Measurements from ENCODE around the gene SLC9A8. TPM values are rescaled to one million over a fixed set of nuclear protein-coding genes. Genes with fewer than 3 reads are reported as not detected.

The SLC9A8 gene
- total and polyA plus RNA-seq, 8 donors = 2.3 to 21.0 (median 11.9) TPM

DNA sequence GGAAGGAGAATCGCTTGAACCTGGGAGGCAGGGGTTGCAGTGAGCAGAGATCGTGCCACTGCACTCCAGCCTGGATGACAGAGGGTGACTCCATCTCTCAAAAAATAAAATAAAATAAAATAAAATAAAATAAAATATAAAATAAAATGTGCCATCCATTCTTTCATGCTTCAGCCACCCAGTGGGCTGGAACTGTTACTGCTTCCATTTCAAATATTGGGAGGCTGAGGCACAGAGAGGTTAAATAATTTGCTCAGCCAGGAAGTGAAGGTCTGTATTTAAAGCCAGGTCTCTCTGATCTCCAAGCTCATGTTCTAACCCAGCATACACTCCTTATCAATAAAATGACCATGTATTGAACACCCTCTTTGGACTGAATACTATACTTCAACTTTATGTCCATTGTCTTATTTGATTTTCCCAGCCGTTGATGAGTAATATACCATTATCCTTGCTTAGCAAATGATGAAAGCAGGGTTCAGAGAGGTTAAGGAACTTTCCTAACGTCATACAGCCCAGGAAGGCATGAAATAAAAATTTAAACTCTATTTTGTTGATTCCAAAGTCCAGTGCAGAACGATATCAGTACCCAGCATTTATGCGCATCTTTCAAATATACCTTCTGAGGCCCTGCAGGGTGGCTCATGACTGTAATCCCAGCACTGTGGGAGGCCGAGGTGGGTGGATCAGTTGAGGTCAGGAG, 25.8 kb upstream of the SLC9A8 start:
- 72 to 83% (median 75%) methylated on average over 7 of the region's 7 CpGs for WGBS, 5 donors
- no peak overlapping the region for H3K4me3 ChIP-seq
- intact Hi-C loops (cut with DNase I; ENCODE audit: low total_unique reads) = no loop called here
- no peak for DNase-seq
- H3K27ac ChIP-seq = peak overlapping the region in 2 of 5 donors; percentile 43 to 65
- H3K27me3 ChIP-seq = no peaks in the 10 kb centered on the region
- no peak for TF ChIP-seq EP300 (IDR thresholded peaks at IDR 0.05)
- TF ChIP-seq, protein P1, sequence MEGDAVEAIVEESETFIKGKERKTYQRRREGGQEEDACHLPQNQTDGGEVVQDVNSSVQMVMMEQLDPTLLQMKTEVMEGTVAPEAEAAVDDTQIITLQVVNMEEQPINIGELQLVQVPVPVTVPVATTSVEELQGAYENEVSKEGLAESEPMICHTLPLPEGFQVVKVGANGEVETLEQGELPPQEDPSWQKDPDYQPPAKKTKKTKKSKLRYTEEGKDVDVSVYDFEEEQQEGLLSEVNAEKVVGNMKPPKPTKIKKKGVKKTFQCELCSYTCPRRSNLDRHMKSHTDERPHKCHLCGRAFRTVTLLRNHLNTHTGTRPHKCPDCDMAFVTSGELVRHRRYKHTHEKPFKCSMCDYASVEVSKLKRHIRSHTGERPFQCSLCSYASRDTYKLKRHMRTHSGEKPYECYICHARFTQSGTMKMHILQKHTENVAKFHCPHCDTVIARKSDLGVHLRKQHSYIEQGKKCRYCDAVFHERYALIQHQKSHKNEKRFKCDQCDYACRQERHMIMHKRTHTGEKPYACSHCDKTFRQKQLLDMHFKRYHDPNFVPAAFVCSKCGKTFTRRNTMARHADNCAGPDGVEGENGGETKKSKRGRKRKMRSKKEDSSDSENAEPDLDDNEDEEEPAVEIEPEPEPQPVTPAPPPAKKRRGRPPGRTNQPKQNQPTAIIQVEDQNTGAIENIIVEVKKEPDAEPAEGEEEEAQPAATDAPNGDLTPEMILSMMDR (IDR thresholded peaks at IDR 0.05) = peak in 2 of 7 experiments; percentile 13 to 20
- no peaks in the 10 kb centered on the region for H3K9me3 ChIP-seq
- peaks cover 0 to 35% (median 4%) of the 10 kb centered on the region in 4 donors for H3K4me1 ChIP-seq
- no peaks in the 10 kb centered on the region for H3K36me3 ChIP-seq

- Histone ChIP-seq H3K27me3 (no peaks in the 10 kb centered on the region), H3K4me1 (peaks cover 0 to 35% (median 4%) of the 10 kb centered on the region in 4 donors), H3K36me3 (no peaks in the 10 kb centered on the region), H3K4me3 (no peak overlapping the region), H3K27ac (peak overlapping the region in 2 of 5 donors; percentile 43 to 65), H3K9me3 (no peaks in the 10 kb centered on the region)
- no peak for DNase-seq
- 83 to 93% (median 87%) methylated on average over 9 of the region's 9 CpGs for WGBS, 5 donors
- no peak for TF ChIP-seq EP300 (IDR thresholded peaks at IDR 0.05)
- no peak for TF ChIP-seq POLR2A (IDR thresholded peaks at IDR 0.05)
- no peak for TF ChIP-seq POLR2AphosphoS5 (IDR thresholded peaks at IDR 0.05)
- TF ChIP-seq, protein P1 (IDR thresholded peaks at IDR 0.05) = no peak
- intact Hi-C loops (cut with DNase I; ENCODE audit: low total_unique reads) = no loop called here
Observed at GRCh38 chr20:49787371-49788357, 25.0 kb upstream of the SLC9A8 start.

DNA sequence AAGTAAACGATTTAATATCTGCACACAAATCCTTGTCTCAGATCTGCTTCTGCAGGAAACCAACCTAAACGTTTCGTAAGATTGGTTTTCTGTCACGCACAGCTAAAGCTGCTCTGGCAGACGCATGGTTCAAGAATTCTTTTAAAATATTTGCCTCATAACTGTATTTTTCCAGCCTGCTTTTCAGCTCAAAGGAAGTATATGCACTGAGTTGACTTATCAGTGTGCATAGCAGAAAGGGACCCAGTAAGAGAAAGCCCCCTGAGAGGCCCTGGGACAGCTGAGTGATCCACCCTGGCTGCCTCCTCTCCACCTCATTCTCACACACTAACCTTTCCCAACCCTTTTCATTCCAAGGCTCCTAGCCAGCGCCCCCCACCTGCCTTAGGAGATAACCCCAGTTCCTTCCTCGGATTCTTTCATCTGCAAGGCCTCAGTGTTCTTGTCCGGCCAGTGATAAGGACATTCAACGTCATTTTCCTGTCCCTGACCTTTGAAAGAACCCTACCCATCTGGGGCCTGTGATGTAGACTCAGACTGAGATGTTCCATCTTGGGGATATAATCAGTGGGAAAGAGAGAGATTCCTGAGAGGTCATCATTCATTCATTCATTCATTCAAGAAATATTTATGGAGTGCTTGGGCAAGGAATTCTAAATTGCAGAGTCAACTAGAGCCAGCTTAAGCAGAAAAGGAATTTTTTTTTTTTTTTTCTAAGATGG, 22.4 kb upstream of the SLC9A8 start:
- Histone ChIP-seq H3K27ac (peak overlapping the region in 3 of 5 donors; percentile 34 to 44 (median 39)), H3K36me3 (no peaks in the 10 kb centered on the region), H3K4me3 (no peak overlapping the region), H3K9me3 (no peaks in the 10 kb centered on the region), H3K4me1 (peaks cover 0 to 54% (median 7%) of the 10 kb centered on the region in 4 donors), H3K27me3 (no peaks in the 10 kb centered on the region)
- WGBS, 5 donors = 36 to 47% (median 38%) methylated on average over 9 of the region's 9 CpGs
- intact Hi-C loops (cut with DNase I; ENCODE audit: low total_unique reads) = no loop called here
- DNase-seq = no peak
- TF ChIP-seq POLR2AphosphoS5 (IDR thresholded peaks at IDR 0.05) (peak in 1 of 3 donors; percentile 11), EP300 (IDR thresholded peaks at IDR 0.05) (no peak), POLR2A (IDR thresholded peaks at IDR 0.05) (no peak)
- TF ChIP-seq, protein P1 (IDR thresholded peaks at IDR 0.05) = no peak

GRCh38 chr20:49791165-49791564, 21.5 kb upstream of the SLC9A8 start:
- TF ChIP-seq POLR2A (IDR thresholded peaks at IDR 0.05) = no peak
- TF ChIP-seq, protein P1 (IDR thresholded peaks at IDR 0.05) = no peak
- no peak for TF ChIP-seq EP300 (IDR thresholded peaks at IDR 0.05)
- TF ChIP-seq POLR2AphosphoS5 (IDR thresholded peaks at IDR 0.05) = no peak
- Histone ChIP-seq H3K4me3 (no peak overlapping the region), H3K4me1 (peaks cover 0 to 46% (median 4%) of the 10 kb centered on the region in 4 donors), H3K9me3 (no peaks in the 10 kb centered on the region), H3K36me3 (no peaks in the 10 kb centered on the region), H3K27me3 (no peaks in the 10 kb centered on the region), H3K27ac (peak overlapping the region in 2 of 5 donors; percentile 27 to 34)
- WGBS, 5 donors = 18 to 59% (median 29%) methylated on average over 1 to 2 of the region's 2 CpGs
- intact Hi-C loops (cut with DNase I; ENCODE audit: low total_unique reads) = no loop called here
- no peak for DNase-seq

Measured in stomach (tissue), 9 donors.